BLaER1 (cell line): Measurements from ENCODE around the gene OR2K2.
"Not testable (repeated sequence)": the region's sequence is repeated elsewhere in the genome, so short reads cannot be mapped to it uniquely, and the experiment has no call there.

Experiments
- H3K27ac ChIP-seq: shearing (Covaris generic); formaldehyde crosslinking; 2 replicates; pipeline ENCODE4 v1.8.1; 2022
- H3K27me3 ChIP-seq: shearing (Covaris generic); formaldehyde crosslinking; 2 replicates; pipeline ENCODE4 v1.8.1; 2022
- H3K36me3 ChIP-seq: shearing (Covaris generic); formaldehyde crosslinking; 2 replicates; pipeline ENCODE4 v1.8.1; 2022
- H3K4me1 ChIP-seq: shearing (Covaris generic); formaldehyde crosslinking; 2 replicates; pipeline ENCODE4 v1.8.1; 2022
- H3K4me2 ChIP-seq: shearing (Covaris generic); formaldehyde crosslinking; 2 replicates; pipeline ENCODE4 v1.8.1; 2022
- H3K4me3 ChIP-seq: shearing (Covaris generic); formaldehyde crosslinking; 2 replicates; pipeline ENCODE4 v1.8.1; 2022
- H3K9ac ChIP-seq: shearing (Covaris generic); formaldehyde crosslinking; 2 replicates; pipeline ENCODE4 v1.8.1; 2022
- H3K9me3 ChIP-seq: shearing (Covaris generic); formaldehyde crosslinking; 2 replicates; pipeline ENCODE4 v1.8.1; 2022
- H4K20me1 ChIP-seq: shearing (Covaris generic); formaldehyde crosslinking; 2 replicates; pipeline ENCODE4 v1.8.1; 2022
- Cebpa-rat ChIP-seq: shearing (Covaris generic); IDR thresholded peaks from 2 replicates; pipeline ENCODE4 v1.8.1; 2022

Gene OR2K2

DNA sequence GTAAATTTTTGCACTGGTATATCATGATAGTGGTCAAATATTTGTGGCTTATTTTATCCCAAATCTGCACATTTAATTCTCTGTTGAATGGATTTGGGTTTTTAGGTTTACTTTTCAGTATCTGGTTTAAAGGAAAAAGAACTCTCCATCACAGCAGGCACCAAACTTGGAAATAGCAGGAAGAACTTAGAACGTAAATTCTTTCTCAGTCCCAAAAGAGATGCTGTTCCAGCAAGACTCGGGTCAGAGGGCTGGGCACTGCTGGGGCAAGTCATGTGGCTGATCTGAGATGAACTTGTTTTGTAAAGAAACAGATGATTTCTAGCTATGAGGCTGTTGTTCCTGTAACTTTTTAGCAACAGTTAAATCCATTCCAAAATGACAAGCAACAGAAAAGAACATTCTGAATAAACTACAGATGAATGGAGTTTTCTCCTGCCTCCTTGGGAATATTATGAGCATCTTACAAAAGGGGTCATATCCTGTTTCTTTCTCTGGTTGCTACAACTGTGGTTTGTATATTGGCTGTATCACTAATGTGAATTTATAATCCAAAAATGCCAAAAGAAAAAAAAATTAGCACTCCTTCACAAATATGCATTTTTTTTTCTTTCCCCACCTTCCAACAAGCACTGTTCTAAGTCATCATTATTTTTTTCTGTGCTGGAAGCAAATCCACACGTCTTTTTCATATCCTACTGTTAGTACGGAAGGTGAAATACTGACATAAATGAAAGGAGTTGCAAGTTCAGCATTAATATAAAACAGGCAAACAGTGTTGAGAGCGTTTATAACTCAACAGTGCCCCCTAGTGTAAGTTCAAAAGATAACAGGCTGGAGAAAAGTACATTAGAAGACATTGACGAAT, 31.1 kb downstream of the OR2K2 start:
- Histone ChIP-seq H3K9me3 (no peaks in the 10 kb centered on the region), H3K4me3 (no peak overlapping the region), H3K27me3 (no peaks in the 10 kb centered on the region), H3K9ac (no peak overlapping the region), H3K4me1 (no peaks in the 10 kb centered on the region), H4K20me1 (no peaks in the 10 kb centered on the region), H3K4me2 (no peak overlapping the region), H3K27ac (no peak overlapping the region), H3K36me3 (no peaks in the 10 kb centered on the region)
- no peak for TF ChIP-seq Cebpa-rat

DNA sequence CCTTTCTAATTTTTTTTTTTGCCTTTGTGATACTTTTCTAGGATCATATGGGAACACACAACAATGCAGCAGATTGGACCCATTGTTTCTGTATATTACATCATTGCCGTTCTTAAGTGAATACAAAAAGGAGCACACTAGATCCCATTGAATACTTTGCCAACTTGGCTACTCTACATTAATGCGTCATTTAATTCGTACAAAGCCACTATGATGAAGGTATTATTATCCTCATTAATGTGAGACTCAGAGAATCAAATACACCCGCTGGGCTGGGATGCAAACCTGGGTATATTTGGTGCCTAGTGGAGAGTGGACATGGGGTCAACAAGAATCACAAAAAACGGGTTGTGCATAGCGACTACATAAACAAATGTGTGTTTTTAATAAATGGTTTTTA, 31.9 kb downstream of the OR2K2 start:
- H3K9me3 ChIP-seq = no peaks in the 10 kb centered on the region
- no peaks in the 10 kb centered on the region for H4K20me1 ChIP-seq
- no peak overlapping the region for H3K27ac ChIP-seq
- no peak overlapping the region for H3K4me2 ChIP-seq
- no peak for TF ChIP-seq Cebpa-rat
- no peaks in the 10 kb centered on the region for H3K36me3 ChIP-seq
- no peaks in the 10 kb centered on the region for H3K27me3 ChIP-seq
- no peak overlapping the region for H3K4me3 ChIP-seq
- H3K9ac ChIP-seq = no peak overlapping the region
- no peaks in the 10 kb centered on the region for H3K4me1 ChIP-seq

DNA sequence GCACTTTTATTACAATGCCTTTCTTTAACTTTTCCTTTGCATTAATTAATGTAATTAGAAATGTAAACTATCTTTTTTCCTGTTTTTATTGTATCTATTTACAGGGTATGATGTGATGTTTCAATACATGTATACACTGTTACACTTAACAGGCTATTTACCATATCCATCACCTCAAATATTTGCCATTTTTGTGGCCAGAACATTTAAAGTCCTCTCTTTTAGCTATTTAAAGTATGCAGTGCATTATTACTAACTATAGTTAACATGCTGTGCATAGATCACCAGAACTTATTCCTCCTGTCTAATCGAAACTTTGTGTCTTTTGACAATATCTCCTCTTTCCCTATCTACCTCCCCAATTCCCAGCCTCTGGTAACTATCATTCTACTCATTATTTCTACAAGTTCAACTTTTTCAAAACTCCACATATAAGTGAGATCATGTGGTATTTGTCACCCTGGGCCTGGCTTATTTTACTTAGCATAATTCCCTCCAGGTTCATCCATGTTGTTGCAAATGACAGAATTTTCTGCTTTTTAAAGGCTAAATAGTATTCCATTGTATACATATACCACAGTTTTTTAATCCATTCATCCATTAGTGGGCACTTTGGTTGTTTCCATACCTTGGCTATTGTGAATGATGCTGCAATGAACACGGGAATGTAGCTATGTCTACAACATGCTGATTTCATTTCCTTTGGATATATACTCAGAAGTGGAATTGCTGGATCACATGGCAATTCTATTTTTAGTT, 32.8 kb downstream of the OR2K2 start:
- Histone ChIP-seq H3K27ac (no peak overlapping the region), H3K4me2 (no peak overlapping the region), H4K20me1 (no peaks in the 10 kb centered on the region), H3K36me3 (no peaks in the 10 kb centered on the region), H3K27me3 (no peaks in the 10 kb centered on the region), H3K4me3 (no peak overlapping the region), H3K4me1 (no peaks in the 10 kb centered on the region), H3K9me3 (no peaks in the 10 kb centered on the region), H3K9ac (no peak overlapping the region)
- no peak for TF ChIP-seq Cebpa-rat

DNA sequence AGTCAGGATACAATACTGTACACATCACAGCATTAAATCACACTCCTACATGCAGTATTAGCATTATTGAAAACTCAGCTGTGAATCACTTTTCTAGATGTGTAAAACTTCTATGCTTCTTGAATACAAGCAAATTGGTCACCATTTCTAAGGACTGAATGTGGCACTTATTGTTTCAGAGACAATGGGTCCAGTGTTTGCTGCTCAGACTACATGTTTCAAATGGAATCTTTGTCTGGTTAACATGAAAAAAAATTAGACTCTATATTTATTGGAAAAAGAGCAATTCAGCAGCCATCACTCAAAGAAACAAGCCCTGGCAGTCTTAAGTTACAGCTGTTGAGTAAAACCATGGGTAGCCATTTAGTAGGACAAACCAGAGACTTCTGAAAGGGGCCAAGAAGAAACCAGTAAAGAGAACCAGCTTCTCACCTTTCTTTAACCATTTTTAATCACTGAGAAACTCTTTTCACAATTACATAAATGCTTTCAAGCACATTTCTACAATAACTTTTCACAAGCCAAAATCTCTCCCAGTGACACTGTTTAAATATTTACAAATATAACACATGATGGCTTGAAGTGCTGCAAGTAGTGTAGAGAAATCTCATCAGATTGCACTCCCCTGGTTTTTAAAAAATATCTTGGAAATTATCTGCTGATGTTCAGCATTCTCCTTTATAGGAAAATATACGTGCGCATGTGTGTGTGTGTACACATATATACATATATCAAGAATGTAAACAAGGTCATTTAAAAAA, 35.2 kb downstream of the OR2K2 start:
- Histone ChIP-seq H3K27me3 (no peaks in the 10 kb centered on the region), H3K27ac (no peak overlapping the region), H3K9me3 (no peaks in the 10 kb centered on the region), H3K36me3 (no peaks in the 10 kb centered on the region), H4K20me1 (no peaks in the 10 kb centered on the region), H3K4me2 (no peak overlapping the region), H3K4me1 (no peaks in the 10 kb centered on the region), H3K9ac (no peak overlapping the region), H3K4me3 (no peak overlapping the region)
- TF ChIP-seq Cebpa-rat = no peak

DNA sequence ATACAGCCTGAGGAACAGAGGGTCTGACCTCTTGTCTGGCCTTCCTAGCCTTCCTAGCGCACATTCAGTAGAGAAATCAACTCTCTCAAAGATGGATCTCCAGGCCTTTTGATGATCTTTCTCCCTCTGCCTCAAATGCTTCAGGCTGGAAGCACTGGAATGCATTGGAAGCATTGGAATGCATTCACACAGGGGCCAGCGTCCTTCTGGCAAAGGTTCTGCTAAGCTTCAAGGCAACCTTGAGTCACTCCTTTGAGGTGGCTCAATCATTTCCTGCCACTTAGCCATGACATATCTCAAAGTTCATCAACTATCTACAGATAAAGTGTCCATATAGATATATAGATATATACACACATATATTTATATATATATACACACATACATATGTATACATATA, 42.9 kb downstream of the OR2K2 start:
- no peak overlapping the region for H3K4me2 ChIP-seq
- no peaks in the 10 kb centered on the region for H3K4me1 ChIP-seq
- no peak overlapping the region for H3K9ac ChIP-seq
- H3K36me3 ChIP-seq = no peaks in the 10 kb centered on the region
- no peak for TF ChIP-seq Cebpa-rat
- H3K27ac ChIP-seq = no peak overlapping the region
- H3K27me3 ChIP-seq = no peaks in the 10 kb centered on the region
- H3K4me3 ChIP-seq = no peak overlapping the region
- H3K9me3 ChIP-seq = no peaks in the 10 kb centered on the region
- H4K20me1 ChIP-seq = no peaks in the 10 kb centered on the region

DNA sequence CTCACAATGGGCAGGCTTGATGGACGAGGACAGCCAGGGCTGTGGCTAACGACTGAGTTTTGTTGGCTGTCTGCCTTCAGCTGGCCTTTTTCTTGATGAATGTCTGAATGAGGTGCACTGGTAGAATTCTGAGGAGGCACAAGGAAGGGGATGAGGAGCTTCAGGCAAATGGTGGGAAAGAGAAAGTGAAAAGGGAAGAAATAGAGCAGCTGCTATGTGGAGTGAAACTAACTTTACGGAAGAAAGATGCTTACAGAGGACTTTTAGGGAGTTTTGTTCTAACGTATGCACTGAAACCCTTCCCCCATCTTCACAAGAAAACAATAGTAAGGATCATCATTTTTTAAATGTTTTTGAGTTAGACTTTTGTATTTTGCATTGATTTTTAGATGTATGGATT, 45.3 kb downstream of the OR2K2 start:
- Histone ChIP-seq H3K27me3 (no peaks in the 10 kb centered on the region), H3K4me1 (no peaks in the 10 kb centered on the region), H3K9me3 (no peaks in the 10 kb centered on the region), H3K4me3 (no peak overlapping the region), H3K27ac (no peak overlapping the region), H3K36me3 (no peaks in the 10 kb centered on the region), H4K20me1 (no peaks in the 10 kb centered on the region), H3K9ac (no peak overlapping the region), H3K4me2 (no peak overlapping the region)
- TF ChIP-seq Cebpa-rat = no peak

DNA sequence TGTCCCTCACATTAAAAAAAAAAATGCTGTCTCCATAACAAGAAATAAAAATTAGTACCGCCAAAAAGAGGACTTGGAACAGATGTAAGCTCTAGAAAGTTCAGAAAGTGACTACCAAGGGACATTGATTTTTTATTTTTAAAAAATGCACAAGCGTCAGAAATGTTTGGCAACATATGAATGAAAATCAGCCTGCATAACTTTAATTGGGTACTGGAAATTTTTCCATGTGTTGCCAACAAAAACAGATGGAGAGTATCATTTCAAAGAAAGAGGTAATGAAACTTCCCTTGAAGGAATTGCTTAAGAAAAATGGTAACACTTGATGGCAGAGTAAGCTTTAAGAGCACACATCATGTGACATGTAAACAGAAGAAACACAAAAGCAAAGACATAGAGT, 47.2 kb downstream of the OR2K2 start:
- no peaks in the 10 kb centered on the region for H4K20me1 ChIP-seq
- H3K4me1 ChIP-seq = no peaks in the 10 kb centered on the region
- no peaks in the 10 kb centered on the region for H3K36me3 ChIP-seq
- H3K27ac ChIP-seq = no peak overlapping the region
- no peaks in the 10 kb centered on the region for H3K27me3 ChIP-seq
- H3K9me3 ChIP-seq = no peaks in the 10 kb centered on the region
- H3K4me2 ChIP-seq = no peak overlapping the region
- no peak overlapping the region for H3K9ac ChIP-seq
- no peak for TF ChIP-seq Cebpa-rat
- H3K4me3 ChIP-seq = no peak overlapping the region

DNA sequence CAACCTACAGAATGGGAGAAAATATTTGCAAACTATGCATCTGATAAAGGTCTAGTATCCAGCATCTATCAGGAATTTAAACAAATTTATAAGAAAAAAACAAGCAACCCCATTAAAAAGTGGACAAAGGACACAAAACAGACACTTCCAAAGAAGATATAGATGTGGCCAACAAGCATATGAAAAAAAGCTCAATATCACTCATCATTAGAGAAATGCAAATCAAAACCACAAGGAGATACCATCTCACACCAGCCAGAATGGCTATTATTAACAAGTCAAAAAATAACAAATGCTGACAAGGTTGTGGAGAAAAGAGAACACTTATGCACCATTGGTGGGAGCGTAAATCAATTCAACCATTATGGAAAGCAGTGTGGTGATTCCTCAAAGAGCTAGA, 49.2 kb downstream of the OR2K2 start:
- H4K20me1 ChIP-seq, H3K4me1 ChIP-seq, H3K4me3 ChIP-seq, H3K36me3 ChIP-seq, H3K9ac ChIP-seq, H3K27me3 ChIP-seq, H3K27ac ChIP-seq, H3K4me2 ChIP-seq, H3K9me3 ChIP-seq: not testable (repeated sequence)
